ENCODE results near the gene SIPA1L3. TPM values are rescaled to one million over a fixed set of nuclear protein-coding genes. Genes with fewer than 3 reads are reported as not detected.

Gene SIPA1L3
- polyA plus RNA-seq, 1 donor from 2014 or later, result 2.8 TPM

GRCh38 chr19:38118176-38118575 is 211.2 kb downstream of the SIPA1L3 start:
- no peaks in the 10 kb centered on the region for H3K27me3 ChIP-seq (ENCODE audit: insufficient read depth, low read depth, low read length)
- no peak overlapping the region for H3K9ac ChIP-seq (ENCODE audit: low read length)
- H4K20me1 ChIP-seq (ENCODE audit: insufficient read depth), result no peaks in the 10 kb centered on the region
- no peaks in the 10 kb centered on the region for H3K79me2 ChIP-seq (replicated peaks; ENCODE audit: insufficient read depth, low read length)
- H3K9me3 ChIP-seq (ENCODE audit: low read length), result peaks cover 7% of the 10 kb centered on the region
- H3K4me3 ChIP-seq (ENCODE audit: low read length), result no peak overlapping the region
- no peaks in the 10 kb centered on the region for H3K9me2 ChIP-seq (ENCODE audit: insufficient read depth, low read length)
- no peaks in the 10 kb centered on the region for H3F3A ChIP-seq (ENCODE audit: insufficient read depth, low read length, poor library complexity, severe bottlenecking)
- H3K36me3 ChIP-seq (ENCODE audit: insufficient read depth, low read length), result peaks cover 10% of the 10 kb centered on the region
- no peak overlapping the region for H3K27ac ChIP-seq (ENCODE audit: low read length)
- H3K4me2 ChIP-seq (ENCODE audit: low read length), result no peak overlapping the region
- TF ChIP-seq EZH2 (IDR thresholded peaks at IDR 0.05; ENCODE audit: borderline replicate concordance, insufficient read depth, low read length, poor library complexity, severe bottlenecking), result no peak
- TF ChIP-seq MXI1 (conservative IDR thresholded peaks at IDR 0.05; ENCODE audit: poor library complexity, severe bottlenecking), result no peak
- no peak for TF ChIP-seq RAD21 (conservative IDR thresholded peaks at IDR 0.05)
- TF ChIP-seq CTCF (IDR thresholded peaks at IDR 0.05; ENCODE audit: poor library complexity, severe bottlenecking), result no peak
- TF ChIP-seq REST (IDR thresholded peaks at IDR 0.05; ENCODE audit: borderline replicate concordance), result no peak
- TF ChIP-seq EP300 (conservative IDR thresholded peaks at IDR 0.05; ENCODE audit: poor library complexity, severe bottlenecking), result no peak
- TF ChIP-seq POLR2AphosphoS5 (IDR thresholded peaks at IDR 0.05), result no peak
- TF ChIP-seq SMC3 (conservative IDR thresholded peaks at IDR 0.05; ENCODE audit: poor library complexity), result no peak
- no peak for TF ChIP-seq TAF1 (IDR thresholded peaks at IDR 0.05; ENCODE audit: low read depth)
- no peak overlapping the region for H2AFZ ChIP-seq (ENCODE audit: low read depth, low read length)

- H4K20me1 ChIP-seq (ENCODE audit: insufficient read depth), result no peaks in the 10 kb centered on the region
- peaks cover 7% of the 10 kb centered on the region for H3K9me3 ChIP-seq (ENCODE audit: low read length)
- no peaks in the 10 kb centered on the region for H3K27me3 ChIP-seq (ENCODE audit: insufficient read depth, low read depth, low read length)
- TF ChIP-seq EP300 (conservative IDR thresholded peaks at IDR 0.05; ENCODE audit: poor library complexity, severe bottlenecking), result no peak
- H2AFZ ChIP-seq (ENCODE audit: low read depth, low read length), result no peak overlapping the region
- no peak overlapping the region for H3K9ac ChIP-seq (ENCODE audit: low read length)
- H3K9me2 ChIP-seq (ENCODE audit: insufficient read depth, low read length), result no peaks in the 10 kb centered on the region
- peaks cover 10% of the 10 kb centered on the region for H3K36me3 ChIP-seq (ENCODE audit: insufficient read depth, low read length)
- no peak overlapping the region for H3K4me2 ChIP-seq (ENCODE audit: low read length)
- no peaks in the 10 kb centered on the region for H3F3A ChIP-seq (ENCODE audit: insufficient read depth, low read length, poor library complexity, severe bottlenecking)
- no peak overlapping the region for H3K27ac ChIP-seq (ENCODE audit: low read length)
- H3K79me2 ChIP-seq (replicated peaks; ENCODE audit: insufficient read depth, low read length), result no peaks in the 10 kb centered on the region
- no peak overlapping the region for H3K4me3 ChIP-seq (ENCODE audit: low read length)
Measured at GRCh38 chr19:38120471-38121025, 213.5 kb downstream of the SIPA1L3 start.

Measured in neural cell (in vitro differentiated cells).